Body of pancreas (tissue), 4 donors: Measurements from ENCODE around the gene PTPRQ. TPM values are rescaled to one million over a fixed set of nuclear protein-coding genes. Genes with fewer than 3 reads are reported as not detected.

Experiments used
- ATAC-seq: fragments of 150-250 bp; one replicate; pipeline ENCODE4 v1.9.1; 2016
- DNase-seq, 4 donors: peaks; one replicate each; pipeline ENCODE4 v3.0.0-alpha.2; 2019
- H3K27ac ChIP-seq, 4 donors: fragments of 200-600 bp; sonication (generic); 1 replicate in 3 of 4; 2 replicates in 1 of 4; pipeline versions ENCODE4 v1.5.1 to v1.6.1; 2016 to 2019; ENCODE audit warnings: mild to moderate bottlenecking in 1 of 4, mixed read lengths in 1 of 4, moderate library complexity in 1 of 4
- H3K27me3 ChIP-seq, 2 donors: fragments of 200-600 bp; sonication (generic); one replicate each; pipeline ENCODE4 v1.6.0; 2016; ENCODE audit warnings: mild to moderate bottlenecking in 1 of 2
- H3K36me3 ChIP-seq, 2 donors: fragments of 200-600 bp; sonication (generic); replicated peaks in 1 of 2; 2 replicates each; pipeline ENCODE4 v1.5.1; 2016; ENCODE audit warnings: low read depth in 2 of 2; ENCODE audit not compliant: insufficient read depth in 1 of 2
- H3K4me1 ChIP-seq: fragments of 200-600 bp; sonication (generic); one replicate; pipeline ENCODE4 v1.6.0; 2016
- H3K4me3 ChIP-seq, 2 donors: fragments of 200-600 bp; sonication (generic); 1 replicate in 1 of 2; 2 replicates in 1 of 2; pipeline ENCODE4 v1.5.1; 2016 to 2019
- H3K9me3 ChIP-seq, 3 donors: fragments of 200-600 bp; sonication (generic); 1 replicate in 2 of 3; 2 replicates in 1 of 3; pipeline ENCODE4 v1.5.1; 2016
- POLR2A ChIP-seq, 3 donors: fragments of 450-650 bp; IDR thresholded peaks; one replicate each; pipeline ENCODE4 v1.6.1; 2016; ENCODE audit warnings: antibody characterized with exemption in 3 of 3, mild to moderate bottlenecking in 2 of 3
- WGBS, 2 donors: methylation state at CpG; one replicate each; pipeline ENCODE4 v1.1.5; 2017; 5-methylcytosine and 5-hydroxymethylcytosine counted together
- intact Hi-C: fragments of 100-400 bp; cut with DNase I; formaldehyde crosslinking; loops from one replicate; pipeline ENCODE4 v1.15.1; 2023
- total RNA-seq, 2 donors: library from RNA; depleted of rRNA; stranded (reverse); fragments of >200 nt; gene quantifications; one replicate each; pipeline ENCODE4 v1.1.0, GENCODE V29; 2016
- TF ChIP-seq, protein P1 (sequence below), 7 experiments: fragments of 450-650 bp in 4 of 7; fragments of 200-600 bp in 3 of 7; sonication (generic) in 3 of 7; IDR thresholded peaks; one replicate each; pipeline ENCODE4 v1.5.1; 2016 to 2019; ENCODE audit warnings: antibody characterized with exemption in 7 of 7

Gene PTPRQ
- total RNA-seq, 2 donors from 2014 or later = 0.52 to 0.66 TPM

DNA sequence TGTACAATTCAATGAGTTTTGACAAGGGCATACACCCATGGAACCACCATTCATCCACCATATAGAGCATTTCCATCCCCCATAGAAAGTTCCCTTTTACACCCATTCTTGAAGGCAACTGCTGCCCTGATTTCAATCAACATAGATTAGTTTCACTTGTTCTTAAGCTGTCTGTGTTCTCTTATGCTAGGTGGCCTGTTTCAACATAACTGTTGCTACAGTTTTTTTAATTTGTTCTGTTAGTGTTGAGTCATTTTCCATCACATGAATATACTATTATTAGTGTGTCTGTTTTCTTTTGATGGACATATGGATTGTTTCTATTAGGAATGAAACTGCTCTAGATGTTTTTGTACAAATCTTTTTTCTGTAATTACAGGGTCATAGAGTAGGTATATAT, 123.4 kb downstream of the PTPRQ start:
- TF ChIP-seq POLR2A (IDR thresholded peaks at IDR 0.05) = no peak
- TF ChIP-seq, protein P1, sequence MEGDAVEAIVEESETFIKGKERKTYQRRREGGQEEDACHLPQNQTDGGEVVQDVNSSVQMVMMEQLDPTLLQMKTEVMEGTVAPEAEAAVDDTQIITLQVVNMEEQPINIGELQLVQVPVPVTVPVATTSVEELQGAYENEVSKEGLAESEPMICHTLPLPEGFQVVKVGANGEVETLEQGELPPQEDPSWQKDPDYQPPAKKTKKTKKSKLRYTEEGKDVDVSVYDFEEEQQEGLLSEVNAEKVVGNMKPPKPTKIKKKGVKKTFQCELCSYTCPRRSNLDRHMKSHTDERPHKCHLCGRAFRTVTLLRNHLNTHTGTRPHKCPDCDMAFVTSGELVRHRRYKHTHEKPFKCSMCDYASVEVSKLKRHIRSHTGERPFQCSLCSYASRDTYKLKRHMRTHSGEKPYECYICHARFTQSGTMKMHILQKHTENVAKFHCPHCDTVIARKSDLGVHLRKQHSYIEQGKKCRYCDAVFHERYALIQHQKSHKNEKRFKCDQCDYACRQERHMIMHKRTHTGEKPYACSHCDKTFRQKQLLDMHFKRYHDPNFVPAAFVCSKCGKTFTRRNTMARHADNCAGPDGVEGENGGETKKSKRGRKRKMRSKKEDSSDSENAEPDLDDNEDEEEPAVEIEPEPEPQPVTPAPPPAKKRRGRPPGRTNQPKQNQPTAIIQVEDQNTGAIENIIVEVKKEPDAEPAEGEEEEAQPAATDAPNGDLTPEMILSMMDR (IDR thresholded peaks at IDR 0.05) = no peak
- no peak for ATAC-seq
- H3K9me3 ChIP-seq = no peaks in the 10 kb centered on the region

DNA sequence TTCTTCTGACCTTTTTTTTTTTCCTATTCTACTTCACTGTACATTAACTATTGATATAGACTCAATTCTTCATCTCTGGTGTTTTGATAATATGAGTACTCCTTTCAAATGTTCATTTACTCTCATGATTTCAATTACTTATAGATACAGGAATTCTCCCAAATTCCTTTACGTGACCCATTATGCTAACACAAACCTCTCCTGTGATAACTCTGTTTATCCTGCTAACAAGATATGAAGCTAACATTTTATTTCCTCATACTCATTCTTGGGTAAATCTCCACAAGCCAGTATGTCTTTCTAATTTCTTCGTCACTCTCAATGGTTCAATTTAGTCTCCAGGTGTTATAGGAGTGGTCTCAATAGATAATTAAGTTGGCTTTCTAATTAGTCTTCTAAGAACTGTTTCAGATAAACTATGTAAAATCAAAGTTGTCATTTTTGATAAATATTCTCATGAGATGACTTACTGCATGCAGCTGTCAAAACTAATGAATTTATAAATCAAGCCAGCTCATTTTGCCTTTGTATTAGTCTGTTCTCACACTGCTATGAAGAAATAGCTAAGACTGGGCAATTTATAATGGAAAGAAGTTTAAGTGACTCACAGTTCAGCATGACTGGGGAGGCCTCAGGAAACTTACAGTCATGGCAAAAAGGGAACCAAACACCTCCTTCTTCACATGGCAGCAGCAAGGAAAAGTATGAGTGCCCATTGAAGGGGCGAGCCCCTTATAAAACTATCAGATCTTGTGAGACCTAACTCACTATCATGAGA, 132.8 kb downstream of the PTPRQ start:
- no peaks in the 10 kb centered on the region for H3K36me3 ChIP-seq
- intact Hi-C loops = no loop called here
- no peaks in the 10 kb centered on the region for H3K9me3 ChIP-seq
- DNase-seq (no peak), ATAC-seq (no peak)
- H3K4me1 ChIP-seq = no peaks in the 10 kb centered on the region
- H3K27ac ChIP-seq = no peak overlapping the region
- 44 to 58% methylated on average over 3 of the region's 3 CpGs for WGBS, 2 donors
- no peaks in the 10 kb centered on the region for H3K27me3 ChIP-seq
- TF ChIP-seq, protein P1 (IDR thresholded peaks at IDR 0.05) = no peak
- TF ChIP-seq POLR2A (IDR thresholded peaks at IDR 0.05) = no peak
- no peak overlapping the region for H3K4me3 ChIP-seq

More for the DNA sequence above, 123.4 kb downstream of the PTPRQ start:
- no peaks in the 10 kb centered on the region for H3K36me3 ChIP-seq
- H3K27ac ChIP-seq = no peak overlapping the region
- no peaks in the 10 kb centered on the region for H3K27me3 ChIP-seq
- no peak for DNase-seq
- intact Hi-C loops = no loop called here
- H3K4me3 ChIP-seq = no peak overlapping the region
- H3K4me1 ChIP-seq = no peaks in the 10 kb centered on the region

- no peak for DNase-seq
- TF ChIP-seq, protein P1 (IDR thresholded peaks at IDR 0.05) = no peak
- no peak for TF ChIP-seq POLR2A (IDR thresholded peaks at IDR 0.05)
- intact Hi-C loops = no loop called here
- Histone ChIP-seq H3K9me3 (no peaks in the 10 kb centered on the region), H3K4me3 (no peak overlapping the region), H3K27ac (no peak overlapping the region), H3K27me3 (no peaks in the 10 kb centered on the region), H3K36me3 (no peaks in the 10 kb centered on the region), H3K4me1 (no peaks in the 10 kb centered on the region)
- no peak for ATAC-seq
- WGBS, 2 donors = 89 to 90% methylated on average over 1 of the region's 1 CpG
These were observed 136.2 kb downstream of the PTPRQ start for GRCh38 chr12:80580254-80580653.

- no peaks in the 10 kb centered on the region for H3K9me3 ChIP-seq
- ATAC-seq (no peak), DNase-seq (no peak)
- no peak overlapping the region for H3K27ac ChIP-seq
- WGBS, 2 donors = 31 to 46% methylated on average over 2 of the region's 2 CpGs
- no peaks in the 10 kb centered on the region for H3K4me1 ChIP-seq
- H3K4me3 ChIP-seq = no peak overlapping the region
- H3K27me3 ChIP-seq = no peaks in the 10 kb centered on the region
- no peaks in the 10 kb centered on the region for H3K36me3 ChIP-seq
- intact Hi-C loops = no loop called here
- TF ChIP-seq POLR2A (IDR thresholded peaks at IDR 0.05) = no peak
- TF ChIP-seq, protein P1 (IDR thresholded peaks at IDR 0.05) = no peak
These were observed 137.7 kb downstream of the PTPRQ start for GRCh38 chr12:80581783-80582182.

DNA sequence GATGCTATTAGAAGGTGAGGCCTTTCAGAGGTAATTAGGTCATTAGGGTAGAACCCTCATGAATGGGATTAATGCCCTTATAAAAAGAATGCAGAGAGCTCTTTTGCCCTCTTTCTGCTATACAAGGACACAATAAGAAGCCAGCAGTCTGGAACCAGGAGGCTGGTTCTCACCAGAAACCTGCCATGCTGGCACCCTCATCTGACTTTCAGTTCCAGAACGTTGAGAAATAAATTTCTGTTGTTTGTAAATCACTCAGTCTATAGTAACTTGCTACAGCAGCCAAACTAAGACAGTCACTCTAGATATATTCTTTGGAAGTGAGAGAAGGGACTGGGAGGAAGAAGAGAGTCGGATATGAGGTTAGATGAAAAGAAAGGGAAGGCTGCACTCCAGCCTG, 138.4 kb downstream of the PTPRQ start:
- Histone ChIP-seq H3K4me3 (no peak overlapping the region), H3K27me3 (no peaks in the 10 kb centered on the region), H3K36me3 (no peaks in the 10 kb centered on the region), H3K27ac (no peak overlapping the region), H3K9me3 (no peaks in the 10 kb centered on the region), H3K4me1 (no peaks in the 10 kb centered on the region)
- ATAC-seq (no peak), DNase-seq (no peak)
- TF ChIP-seq, protein P1 (IDR thresholded peaks at IDR 0.05) = no peak
- no peak for TF ChIP-seq POLR2A (IDR thresholded peaks at IDR 0.05)
- intact Hi-C loops = no loop called here
- 39 to 49% methylated on average over 2 of the region's 2 CpGs for WGBS, 2 donors
